IgD-negative memory B cell (primary cell): ENCODE data around the gene ANKRD44. TPM values are rescaled to one million over a fixed set of nuclear protein-coding genes. Genes with fewer than 3 reads are reported as not detected.

Experiments
- H3K27ac Mint-ChIP-seq, 3 donors: one replicate each; pipeline ENCODE4 v1.8.0; 2020 to 2022; ENCODE audit warnings: mild to moderate bottlenecking in 3 of 3, mixed read lengths in 3 of 3, moderate library complexity in 1 of 3
- H3K27me3 Mint-ChIP-seq: one replicate; pipeline ENCODE4 v1.8.0; 2021; ENCODE audit warnings: mixed read lengths
- H3K36me3 Mint-ChIP-seq: one replicate; pipeline ENCODE4 v1.8.0; 2020; ENCODE audit warnings: mild to moderate bottlenecking, mixed read lengths
- H3K4me1 Mint-ChIP-seq, 3 donors: one replicate each; pipeline ENCODE4 v1.8.0; 2020 to 2022; ENCODE audit warnings: mixed read lengths in 3 of 3, mild to moderate bottlenecking in 1 of 3
- H3K4me3 Mint-ChIP-seq, 4 donors: one replicate each; pipeline ENCODE4 v1.8.0; 2020 to 2022; ENCODE audit warnings: mild to moderate bottlenecking in 4 of 4, mixed read lengths in 4 of 4, moderate library complexity in 3 of 4
- H3K9me3 Mint-ChIP-seq, 3 donors: one replicate each; pipeline ENCODE4 v1.8.0; 2020 to 2021; ENCODE audit warnings: mixed read lengths in 3 of 3, mild to moderate bottlenecking in 1 of 3
- polyA plus RNA-seq: library from polyadenylated mRNA; unstranded; fragments of 300-500 nt; fragmentation: Illumina TruSeq; gene quantifications from one replicate; pipeline ENCODE4 v1.2.3, GENCODE V29; 2021

ANKRD44 gene
- polyA plus RNA-seq, 1 donor from 2014 or later = 91.6 TPM

DNA sequence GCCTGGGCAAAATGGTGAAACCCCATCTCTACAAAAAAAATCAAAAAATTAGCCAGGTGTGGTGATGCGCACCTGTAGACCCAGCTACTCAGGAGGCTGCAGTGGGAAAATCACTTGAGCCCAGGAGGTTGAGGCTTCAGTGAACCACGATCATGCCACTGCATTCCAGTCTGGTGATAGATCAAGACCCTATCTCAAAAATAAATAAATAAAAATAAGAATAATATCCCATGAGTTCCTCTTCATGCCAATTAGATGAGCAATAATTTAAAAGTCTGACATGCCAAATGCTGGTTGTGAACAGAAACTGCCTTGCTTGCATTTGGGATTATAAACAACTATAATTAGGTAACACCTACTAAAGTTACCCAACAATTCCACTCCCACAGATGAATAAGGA, 22.1 kb upstream of the ANKRD44 start:
- Mint-ChIP-seq H3K27ac (no peak overlapping the region), H3K36me3 (peaks cover 2% of the 10 kb centered on the region), H3K4me3 (no peak overlapping the region), H3K27me3 (peaks cover 1% of the 10 kb centered on the region), H3K9me3 (peaks cover 0 to 6% (median 0%) of the 10 kb centered on the region in 3 donors), H3K4me1 (peaks cover 9 to 12% (median 11%) of the 10 kb centered on the region in 3 donors)

- no peak overlapping the region for H3K4me3 Mint-ChIP-seq
- H3K27me3 Mint-ChIP-seq = peaks cover 1% of the 10 kb centered on the region
- peaks cover 0 to 6% (median 0%) of the 10 kb centered on the region in 3 donors for H3K9me3 Mint-ChIP-seq
- no peak overlapping the region for H3K27ac Mint-ChIP-seq
- peaks cover 2% of the 10 kb centered on the region for H3K36me3 Mint-ChIP-seq
- H3K4me1 Mint-ChIP-seq = peaks cover 34 to 38% (median 34%) of the 10 kb centered on the region in 3 donors
Measured at GRCh38 chr2:197328461-197328860, 17.9 kb upstream of the ANKRD44 start.

GRCh38 chr2:197327472-197328098, 17.0 kb upstream of the ANKRD44 start:
- Mint-ChIP-seq H3K36me3 (peaks cover 2% of the 10 kb centered on the region), H3K27ac (no peak overlapping the region), H3K4me3 (no peak overlapping the region), H3K27me3 (peaks cover 1% of the 10 kb centered on the region), H3K4me1 (peaks cover 43 to 46% (median 43%) of the 10 kb centered on the region in 3 donors), H3K9me3 (peaks cover 0 to 6% (median 0%) of the 10 kb centered on the region in 3 donors)

- H3K27me3 Mint-ChIP-seq = peaks cover 1% of the 10 kb centered on the region
- H3K9me3 Mint-ChIP-seq = peaks cover 0 to 6% (median 0%) of the 10 kb centered on the region in 3 donors
- H3K36me3 Mint-ChIP-seq = peaks cover 2% of the 10 kb centered on the region
- H3K4me3 Mint-ChIP-seq = no peak overlapping the region
- H3K27ac Mint-ChIP-seq = no peak overlapping the region
- H3K4me1 Mint-ChIP-seq = peaks cover 45 to 48% (median 45%) of the 10 kb centered on the region in 3 donors
Measured at GRCh38 chr2:197327073-197327471, 16.5 kb upstream of the ANKRD44 start.

- peaks cover 46 to 48% (median 47%) of the 10 kb centered on the region in 3 donors for H3K4me1 Mint-ChIP-seq
- H3K27ac Mint-ChIP-seq = peak overlapping the region in 2 of 3 donors; percentile 43 to 57
- peak overlapping the region; percentile 58 to 91 (median 68) for H3K4me3 Mint-ChIP-seq
- H3K36me3 Mint-ChIP-seq = no peaks in the 10 kb centered on the region
- H3K9me3 Mint-ChIP-seq = no peaks in the 10 kb centered on the region
- H3K27me3 Mint-ChIP-seq = peaks cover 1% of the 10 kb centered on the region
Measured at GRCh38 chr2:197324801-197325200, 14.2 kb upstream of the ANKRD44 start.

DNA sequence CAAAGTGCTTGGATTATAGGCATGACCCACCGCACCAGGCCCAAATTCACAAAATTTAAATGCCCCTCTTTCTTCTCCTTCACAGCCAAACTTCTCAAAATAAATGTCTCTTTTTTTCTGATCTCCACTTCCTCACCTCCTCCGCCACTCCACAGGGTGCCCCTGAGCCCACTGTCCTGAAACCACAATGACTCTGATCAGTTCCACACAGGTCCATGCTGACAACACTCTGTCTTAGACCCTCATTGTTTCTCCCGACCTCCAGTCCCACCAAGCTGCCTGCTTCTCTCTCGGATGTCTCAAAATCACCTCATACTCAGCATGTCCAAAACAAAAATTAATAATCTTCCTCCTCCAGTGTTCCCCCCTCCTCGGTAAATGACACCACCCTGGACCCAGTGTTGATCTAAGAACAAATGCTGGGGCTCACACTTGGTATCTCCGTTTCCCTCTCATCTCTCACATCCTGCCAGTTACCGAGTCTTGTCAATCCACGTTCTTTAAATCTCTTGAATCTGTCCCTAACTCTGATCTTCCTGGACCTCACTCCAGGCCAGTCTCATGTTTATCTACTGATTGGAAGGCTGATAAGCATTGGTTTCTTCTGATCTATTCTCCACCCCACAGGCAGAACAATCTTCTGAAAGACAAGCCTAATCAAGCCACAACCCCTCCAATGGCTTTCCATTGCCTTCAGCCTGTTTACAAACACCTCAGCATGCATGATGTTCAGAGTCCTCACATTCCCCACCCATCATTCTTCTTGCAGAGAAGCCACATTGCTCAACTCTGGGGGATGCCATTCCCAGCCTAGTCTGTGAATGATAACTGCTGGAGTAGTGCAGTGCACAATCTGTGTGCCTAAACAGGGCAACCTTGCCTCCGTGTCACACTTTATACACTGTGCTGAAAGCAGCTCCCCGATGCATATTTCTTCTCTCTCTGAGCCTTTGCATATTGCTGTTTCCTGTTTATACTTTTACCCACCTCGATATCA, 12.4 kb upstream of the ANKRD44 start:
- Mint-ChIP-seq H3K27ac (peak overlapping the region; percentile 32 to 93 (median 51)), H3K36me3 (no peaks in the 10 kb centered on the region), H3K9me3 (no peaks in the 10 kb centered on the region), H3K4me3 (peak overlapping the region; percentile 21 to 89 (median 66)), H3K27me3 (peaks cover 1% of the 10 kb centered on the region), H3K4me1 (peaks cover 40 to 41% (median 41%) of the 10 kb centered on the region in 3 donors)

GRCh38 chr2:197322143-197322542, 11.6 kb upstream of the ANKRD44 start:
- peak overlapping the region in 1 of 3 donors; percentile 78 for H3K27ac Mint-ChIP-seq
- H3K9me3 Mint-ChIP-seq = no peaks in the 10 kb centered on the region
- H3K27me3 Mint-ChIP-seq = peaks cover 2% of the 10 kb centered on the region
- H3K4me1 Mint-ChIP-seq = peaks cover 31 to 33% (median 32%) of the 10 kb centered on the region in 3 donors
- H3K36me3 Mint-ChIP-seq = no peaks in the 10 kb centered on the region
- peak overlapping the region in 1 of 4 donors; percentile 23 for H3K4me3 Mint-ChIP-seq

DNA sequence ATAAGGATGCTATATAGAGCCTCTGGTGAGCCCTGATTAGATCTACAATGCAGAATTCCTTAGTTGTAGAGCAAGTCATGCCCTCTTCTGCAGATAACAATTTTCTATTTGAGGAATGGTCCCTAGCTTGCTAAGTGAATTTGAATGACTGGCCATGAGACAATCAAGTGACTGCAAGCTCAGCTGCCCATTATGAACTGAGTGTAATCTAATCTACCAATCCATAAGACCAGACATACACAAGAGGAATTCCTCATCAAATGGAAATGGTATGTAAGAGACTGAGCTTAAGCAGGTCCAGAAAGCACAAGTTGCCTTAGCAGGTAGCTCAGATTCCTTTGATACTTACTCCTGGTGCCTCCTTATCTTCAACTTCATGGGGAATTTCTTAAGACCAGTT, 4.8 kb upstream of the ANKRD44 start:
- peak overlapping the region in 1 of 4 donors; percentile 6 for H3K4me3 Mint-ChIP-seq
- H3K4me1 Mint-ChIP-seq = peaks cover 0 to 19% (median 11%) of the 10 kb centered on the region in 3 donors
- H3K36me3 Mint-ChIP-seq = no peaks in the 10 kb centered on the region

GRCh38 chr2:197312186-197312585, 1.6 kb upstream of the ANKRD44 start:
- Mint-ChIP-seq H3K4me1 (peaks cover 4 to 20% (median 18%) of the 10 kb centered on the region in 3 donors), H3K27ac (peak overlapping the region; percentile 45 to 94 (median 85)), H3K27me3 (no peaks in the 10 kb centered on the region), H3K4me3 (peak overlapping the region in 1 of 4 donors; percentile 89), H3K9me3 (no peaks in the 10 kb centered on the region), H3K36me3 (no peaks in the 10 kb centered on the region)

More for the DNA sequence above, 4.8 kb upstream of the ANKRD44 start:
- no peaks in the 10 kb centered on the region for H3K9me3 Mint-ChIP-seq
- no peak overlapping the region for H3K27ac Mint-ChIP-seq
- H3K27me3 Mint-ChIP-seq = peaks cover 2% of the 10 kb centered on the region

DNA sequence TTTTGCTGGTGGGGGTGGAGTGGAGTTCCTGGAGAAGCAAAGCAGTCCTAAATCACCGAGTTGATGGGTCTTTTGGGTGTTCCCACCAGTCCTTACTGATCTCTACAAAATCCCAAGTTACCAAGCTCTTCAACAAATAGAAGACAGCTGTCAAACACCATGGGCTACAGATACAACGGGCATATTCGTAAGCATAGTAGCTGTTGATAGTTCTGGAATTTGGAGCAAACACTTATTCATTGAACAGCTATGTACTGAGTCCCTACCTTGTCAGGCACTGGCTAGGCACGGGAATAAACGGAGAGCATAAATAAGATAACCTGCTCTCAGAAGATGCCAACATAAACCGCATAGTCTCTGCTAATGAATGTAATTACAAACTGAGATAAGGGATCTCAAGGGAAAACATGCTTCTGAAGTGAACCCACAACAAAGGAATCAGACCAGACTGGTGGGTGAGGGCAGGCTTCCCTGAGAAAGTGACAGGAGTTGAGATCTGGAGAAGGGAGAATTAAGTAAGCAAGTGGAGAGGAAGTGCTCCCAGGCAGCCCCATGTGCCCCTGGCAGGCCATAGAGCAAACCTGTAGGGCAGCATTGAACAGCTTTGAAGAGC, 947 bp upstream of the ANKRD44 start:
- peaks cover 9 to 27% (median 21%) of the 10 kb centered on the region in 3 donors for H3K4me1 Mint-ChIP-seq
- H3K9me3 Mint-ChIP-seq = no peaks in the 10 kb centered on the region
- H3K27me3 Mint-ChIP-seq = no peaks in the 10 kb centered on the region
- peak overlapping the region; percentile 80 to 95 (median 90) for H3K4me3 Mint-ChIP-seq
- peak overlapping the region; percentile 85 to 99 (median 94) for H3K27ac Mint-ChIP-seq
- H3K36me3 Mint-ChIP-seq = no peaks in the 10 kb centered on the region

DNA sequence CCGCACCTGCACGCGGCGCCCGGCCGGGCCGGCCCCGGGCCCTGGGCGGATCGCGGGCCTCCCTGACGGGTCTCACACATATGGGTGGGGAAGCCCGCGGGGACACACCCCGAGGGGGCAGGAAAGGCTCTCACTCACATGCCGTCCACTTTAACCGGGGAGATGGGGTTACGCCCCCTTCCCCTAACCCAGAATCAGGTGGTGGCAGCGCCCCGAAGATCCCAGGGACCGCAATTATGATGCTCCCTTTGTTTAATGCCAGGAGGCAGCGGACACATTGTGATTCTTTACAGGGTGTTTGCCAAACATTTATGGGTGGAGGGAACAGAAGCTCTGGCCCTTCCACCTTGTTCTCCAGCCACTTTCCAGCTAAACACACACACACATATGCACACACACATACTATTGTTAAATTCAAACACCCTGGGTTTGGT, 424 bp upstream of the ANKRD44 start:
- H3K4me3 Mint-ChIP-seq = peak overlapping the region; percentile 80 to 95 (median 90)
- H3K9me3 Mint-ChIP-seq = no peaks in the 10 kb centered on the region
- H3K36me3 Mint-ChIP-seq = no peaks in the 10 kb centered on the region
- H3K4me1 Mint-ChIP-seq = peaks cover 14 to 32% (median 24%) of the 10 kb centered on the region in 3 donors
- no peaks in the 10 kb centered on the region for H3K27me3 Mint-ChIP-seq
- peak overlapping the region; percentile 85 to 99 (median 94) for H3K27ac Mint-ChIP-seq

DNA sequence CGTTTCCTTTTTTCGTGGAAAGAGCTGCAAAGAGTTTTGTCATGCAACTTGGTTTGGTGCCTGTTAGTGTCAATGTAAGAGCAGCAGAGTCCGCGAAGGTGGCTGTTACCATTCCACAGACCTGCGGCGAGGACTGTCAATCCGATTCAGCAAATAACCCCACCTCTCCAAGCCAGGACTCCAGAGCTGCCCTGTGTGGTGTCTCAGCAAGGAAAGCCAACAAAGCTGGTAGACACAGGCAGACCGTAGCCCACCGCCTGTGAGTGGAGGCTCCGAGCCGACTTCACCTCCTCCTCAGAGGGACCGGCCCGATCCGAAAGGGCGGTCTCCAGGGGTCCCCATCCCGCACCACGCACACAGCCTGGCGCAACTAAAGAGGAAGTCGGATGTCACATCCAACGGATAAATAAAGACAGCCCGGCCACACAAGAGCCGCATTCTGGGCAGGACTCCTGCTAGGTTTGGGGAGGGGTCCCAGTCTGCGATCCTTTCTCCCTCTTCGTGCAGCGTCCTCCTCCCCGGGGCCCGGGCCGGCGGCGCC, 819 bp downstream of the ANKRD44 start:
- peaks cover 4% of the 10 kb centered on the region for H3K36me3 Mint-ChIP-seq
- peaks cover 24 to 40% (median 34%) of the 10 kb centered on the region in 3 donors for H3K4me1 Mint-ChIP-seq
- peak overlapping the region; percentile 89 to 99 (median 98) for H3K4me3 Mint-ChIP-seq
- H3K9me3 Mint-ChIP-seq = no peaks in the 10 kb centered on the region
- peak overlapping the region; percentile 91 to 97 (median 95) for H3K27ac Mint-ChIP-seq
- no peaks in the 10 kb centered on the region for H3K27me3 Mint-ChIP-seq

DNA sequence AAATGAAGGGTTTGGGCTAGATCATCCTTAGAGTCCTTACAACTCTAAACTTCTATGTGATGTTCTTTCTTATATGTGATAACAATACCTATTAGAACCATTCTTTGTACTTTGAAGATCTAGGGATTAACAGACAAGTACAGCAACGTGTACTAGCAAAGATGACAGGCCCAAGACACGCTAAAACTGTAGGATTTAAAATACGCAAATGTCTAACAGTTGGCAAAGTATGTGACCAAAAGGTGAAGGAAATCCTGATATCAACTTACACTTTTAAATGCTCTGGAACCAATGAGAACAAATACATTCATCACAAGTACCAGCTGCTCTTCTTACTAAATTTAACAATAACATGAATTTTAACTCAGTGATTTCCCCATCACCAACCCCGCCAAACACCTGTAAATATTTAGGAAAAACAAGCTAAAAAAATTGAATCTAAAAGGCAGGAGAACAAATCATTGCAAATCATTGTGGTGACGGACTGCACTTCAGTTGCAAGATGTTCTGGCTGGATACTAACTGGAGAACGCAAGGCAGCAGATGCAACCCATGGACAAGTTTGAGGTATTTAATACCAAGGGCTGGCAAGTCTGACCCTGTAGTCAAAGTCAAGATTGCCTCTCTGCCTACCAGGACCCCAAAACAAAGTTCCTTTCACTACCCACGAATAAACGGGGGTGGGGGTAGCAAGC, 1.4 kb downstream of the ANKRD44 start:
- Mint-ChIP-seq H3K9me3 (no peaks in the 10 kb centered on the region), H3K36me3 (peaks cover 4% of the 10 kb centered on the region), H3K27ac (peak overlapping the region; percentile 91 to 97 (median 95)), H3K4me1 (peaks cover 30 to 43% (median 36%) of the 10 kb centered on the region in 3 donors), H3K27me3 (no peaks in the 10 kb centered on the region), H3K4me3 (peak overlapping the region; percentile 89 to 99 (median 98))

DNA sequence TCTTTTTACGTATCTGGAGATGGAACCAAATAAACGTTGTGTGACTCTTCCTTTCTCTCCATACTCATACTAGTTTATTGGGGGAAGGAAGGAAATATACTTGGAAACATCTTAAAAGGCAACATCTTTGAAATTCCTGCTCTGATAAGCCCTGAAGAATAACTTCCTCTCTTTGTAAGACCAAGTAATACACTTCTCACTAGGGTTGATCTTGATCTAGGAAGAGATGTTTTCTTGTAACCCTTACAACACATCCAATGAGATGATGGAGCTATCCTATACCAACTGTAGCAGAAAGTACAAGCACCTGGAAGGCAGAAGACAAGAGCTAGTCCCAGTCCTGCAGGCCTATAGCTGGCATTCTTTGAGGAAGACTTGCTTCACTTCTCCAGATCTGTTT, 2.0 kb downstream of the ANKRD44 start:
- Mint-ChIP-seq H3K4me1 (peaks cover 30 to 45% (median 40%) of the 10 kb centered on the region in 3 donors), H3K9me3 (no peaks in the 10 kb centered on the region)

More for the DNA sequence above, 2.0 kb downstream of the ANKRD44 start:
- H3K27me3 Mint-ChIP-seq = no peaks in the 10 kb centered on the region
- H3K36me3 Mint-ChIP-seq = peaks cover 4% of the 10 kb centered on the region
- peak overlapping the region; percentile 89 to 99 (median 98) for H3K4me3 Mint-ChIP-seq
- peak overlapping the region; percentile 91 to 97 (median 95) for H3K27ac Mint-ChIP-seq
